H7 (cell line): Measurements from ENCODE around the gene POU3F2. TPM values are rescaled to one million over a fixed set of nuclear protein-coding genes. Genes with fewer than 3 reads are reported as not detected.

Experiments used
- total RNA-seq: library from RNA; depleted of rRNA; stranded (reverse); fragments of >200 nt; shearing (Covaris generic); gene quantifications from 2 replicates; pipeline ENCODE4 v1.2.3, GENCODE V29; 2014; rRNA removed

Gene POU3F2
- total RNA-seq, 1 experiment from 2014 or later: 0.03 TPM

Other genes starting within 250 kb of the POU3F2 start
- gene FBXL4, start 113.4 kb downstream of the POU3F2 start, total RNA-seq: 11.1 and 17.6 TPM in 2 replicates